ENCODE results near the gene SERPINA12. TPM values are rescaled to one million over a fixed set of nuclear protein-coding genes. Genes with fewer than 3 reads are reported as not detected.

SERPINA12 gene
- total RNA-seq, 4 donors from 2014 or later = not detected

DNA sequence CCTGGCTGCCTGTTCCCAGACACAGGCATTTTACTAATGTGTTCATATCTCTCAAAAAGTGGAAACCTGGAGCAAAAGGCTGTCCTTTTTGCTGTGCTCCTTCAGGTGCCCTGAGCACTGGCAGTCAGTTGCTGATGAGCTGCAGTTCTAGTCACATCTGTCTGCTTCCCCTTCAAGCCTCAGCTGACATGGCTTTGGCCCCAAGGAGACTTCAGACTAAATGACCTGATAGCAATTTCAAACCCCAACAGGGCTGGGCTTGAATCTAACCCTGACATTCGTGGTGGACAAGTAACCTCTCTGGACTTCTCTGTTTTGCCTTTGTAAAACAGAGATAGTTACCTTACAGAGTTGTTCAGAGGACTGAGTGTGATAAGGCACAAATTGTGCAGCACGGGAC lies 39.0 kb downstream of the SERPINA12 start:
- no peaks in the 10 kb centered on the region for H3K27me3 ChIP-seq
- no peak for DNase-seq
- intact Hi-C loops (cut with DNase I; ENCODE audit: low total_unique reads) = no loop called here
- H3K4me1 ChIP-seq = no peaks in the 10 kb centered on the region
- H3K27ac ChIP-seq = no peak overlapping the region
- TF ChIP-seq POLR2AphosphoS5 (IDR thresholded peaks at IDR 0.05) (no peak), EP300 (IDR thresholded peaks at IDR 0.05; ENCODE audit: low read depth) (no peak), POLR2A (IDR thresholded peaks at IDR 0.05) (no peak)
- TF ChIP-seq, protein P1, sequence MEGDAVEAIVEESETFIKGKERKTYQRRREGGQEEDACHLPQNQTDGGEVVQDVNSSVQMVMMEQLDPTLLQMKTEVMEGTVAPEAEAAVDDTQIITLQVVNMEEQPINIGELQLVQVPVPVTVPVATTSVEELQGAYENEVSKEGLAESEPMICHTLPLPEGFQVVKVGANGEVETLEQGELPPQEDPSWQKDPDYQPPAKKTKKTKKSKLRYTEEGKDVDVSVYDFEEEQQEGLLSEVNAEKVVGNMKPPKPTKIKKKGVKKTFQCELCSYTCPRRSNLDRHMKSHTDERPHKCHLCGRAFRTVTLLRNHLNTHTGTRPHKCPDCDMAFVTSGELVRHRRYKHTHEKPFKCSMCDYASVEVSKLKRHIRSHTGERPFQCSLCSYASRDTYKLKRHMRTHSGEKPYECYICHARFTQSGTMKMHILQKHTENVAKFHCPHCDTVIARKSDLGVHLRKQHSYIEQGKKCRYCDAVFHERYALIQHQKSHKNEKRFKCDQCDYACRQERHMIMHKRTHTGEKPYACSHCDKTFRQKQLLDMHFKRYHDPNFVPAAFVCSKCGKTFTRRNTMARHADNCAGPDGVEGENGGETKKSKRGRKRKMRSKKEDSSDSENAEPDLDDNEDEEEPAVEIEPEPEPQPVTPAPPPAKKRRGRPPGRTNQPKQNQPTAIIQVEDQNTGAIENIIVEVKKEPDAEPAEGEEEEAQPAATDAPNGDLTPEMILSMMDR (IDR thresholded peaks at IDR 0.05) = no peak
- H3K9me3 ChIP-seq = no peaks in the 10 kb centered on the region
- H3K4me3 ChIP-seq = no peak overlapping the region
- in situ Hi-C loops (cut with MboI; ENCODE audit: low pct_ligation_motif_present in 1 of 4, low pct_unique_long_range_greater_than_20kb in 1 of 4, low sequenced_read_pairs in 3 of 4) = no loop called here
- 18% methylated on average over 2 of the region's 2 CpGs; no CpG with 5 or more reads in 1 of the 2 donors for WGBS, 2 donors (ENCODE audit: low coverage in 1 of 2)
- H3K36me3 ChIP-seq = no peaks in the 10 kb centered on the region

DNA sequence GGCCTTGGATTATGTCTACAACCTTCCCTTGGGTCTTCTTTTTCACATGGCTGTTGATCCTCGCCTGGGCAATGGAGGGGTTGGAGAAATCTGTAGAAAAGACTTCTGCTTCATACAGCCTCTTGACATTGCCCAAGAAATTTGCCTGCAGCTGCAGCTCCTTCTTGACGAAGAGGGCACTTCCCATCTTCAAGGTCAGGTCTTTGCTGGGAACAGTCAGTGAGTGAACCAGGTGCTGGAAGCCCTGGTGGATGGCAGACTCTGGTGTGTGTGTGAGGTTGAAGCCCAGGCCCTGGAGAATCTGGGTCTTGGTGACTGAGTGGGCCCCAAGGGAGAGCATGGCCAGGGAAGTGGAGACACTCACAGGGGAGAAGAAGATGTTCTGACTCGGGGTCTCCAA lies 40.0 kb downstream of the SERPINA12 start:
- in situ Hi-C loops (cut with MboI; ENCODE audit: low pct_ligation_motif_present in 1 of 4, low pct_unique_long_range_greater_than_20kb in 1 of 4, low sequenced_read_pairs in 3 of 4) = no loop called here
- WGBS, 2 donors (ENCODE audit: low coverage in 1 of 2) = 40 to 83% methylated on average over 1 to 3 of the region's 3 CpGs

DNA sequence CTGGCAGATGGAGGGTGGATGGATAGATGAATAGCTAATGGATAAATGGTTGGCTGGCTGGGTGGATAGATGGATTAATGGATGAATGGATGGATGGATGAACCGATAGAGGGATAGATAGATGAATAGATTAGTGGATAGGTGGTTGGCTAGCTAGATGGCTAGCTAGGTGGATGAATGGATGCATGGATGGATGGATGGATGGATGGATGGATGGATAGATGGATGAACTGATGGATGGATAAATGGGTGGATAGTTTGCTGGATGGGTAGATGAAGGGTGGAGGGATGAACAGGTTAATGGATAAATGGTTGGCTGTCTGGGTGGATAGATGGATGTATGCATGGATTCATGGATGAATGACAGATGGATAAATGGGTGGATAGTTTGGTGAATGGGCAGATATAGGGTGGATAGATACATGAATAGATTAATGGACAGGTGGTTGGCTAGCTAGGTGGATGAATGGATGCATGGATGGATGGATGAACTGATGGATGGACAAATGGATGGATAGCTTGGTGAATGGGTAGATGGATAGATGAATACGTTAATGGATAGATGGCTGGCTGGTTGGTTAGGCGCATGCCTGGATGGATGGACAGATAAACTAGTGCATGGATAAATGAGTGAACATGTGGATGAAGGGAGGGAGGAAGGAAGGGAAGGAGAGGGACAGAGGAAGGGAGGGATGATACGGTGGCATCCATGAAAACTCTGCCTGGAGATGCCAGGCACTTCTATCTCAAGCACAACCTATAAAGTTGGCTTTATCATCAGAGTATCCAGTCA lies 41.3 kb downstream of the SERPINA12 start:
- WGBS, 2 donors (ENCODE audit: low coverage in 1 of 2) = 87 to 88% methylated on average over 3 to 4 of the region's 4 CpGs
- in situ Hi-C loops (cut with MboI; ENCODE audit: low pct_ligation_motif_present in 1 of 4, low pct_unique_long_range_greater_than_20kb in 1 of 4, low sequenced_read_pairs in 3 of 4) = no loop called here
- intact Hi-C loops (cut with DNase I; ENCODE audit: low total_unique reads) = no loop called here
- no peaks in the 10 kb centered on the region for H3K9me3 ChIP-seq
- no peak for TF ChIP-seq POLR2A (IDR thresholded peaks at IDR 0.05)
- H3K27me3 ChIP-seq = no peaks in the 10 kb centered on the region
- H3K4me3 ChIP-seq = no peak overlapping the region
- H3K27ac ChIP-seq = no peak overlapping the region
- H3K4me1 ChIP-seq = no peaks in the 10 kb centered on the region
- DNase-seq = no peak
- H3K36me3 ChIP-seq = no peaks in the 10 kb centered on the region

More for the DNA sequence above, 40.0 kb downstream of the SERPINA12 start:
- TF ChIP-seq POLR2A (IDR thresholded peaks at IDR 0.05) (no peak), POLR2AphosphoS5 (IDR thresholded peaks at IDR 0.05) (no peak), EP300 (IDR thresholded peaks at IDR 0.05; ENCODE audit: low read depth) (no peak)
- TF ChIP-seq, protein P1 (IDR thresholded peaks at IDR 0.05) = no peak
- Histone ChIP-seq H3K4me1 (no peaks in the 10 kb centered on the region), H3K36me3 (no peaks in the 10 kb centered on the region), H3K27ac (no peak overlapping the region), H3K9me3 (no peaks in the 10 kb centered on the region), H3K27me3 (no peaks in the 10 kb centered on the region), H3K4me3 (no peak overlapping the region)
- intact Hi-C loops (cut with DNase I; ENCODE audit: low total_unique reads) = no loop called here
- no peak for DNase-seq

- intact Hi-C loops (cut with DNase I; ENCODE audit: low total_unique reads) (no loop called here), in situ Hi-C loops (cut with MboI; ENCODE audit: low pct_ligation_motif_present in 1 of 4, low pct_unique_long_range_greater_than_20kb in 1 of 4, low sequenced_read_pairs in 3 of 4) (no loop called here)
- no peaks in the 10 kb centered on the region for H3K36me3 ChIP-seq
- H3K27ac ChIP-seq = no peak overlapping the region
- H3K9me3 ChIP-seq = no peaks in the 10 kb centered on the region
- H3K4me1 ChIP-seq = no peaks in the 10 kb centered on the region
- no peak for TF ChIP-seq EP300 (IDR thresholded peaks at IDR 0.05; ENCODE audit: low read depth)
- no peak for TF ChIP-seq POLR2A (IDR thresholded peaks at IDR 0.05)
- TF ChIP-seq, protein P1 (IDR thresholded peaks at IDR 0.05) = no peak
- TF ChIP-seq POLR2AphosphoS5 (IDR thresholded peaks at IDR 0.05) = no peak
- no peak overlapping the region for H3K4me3 ChIP-seq
- DNase-seq = no peak
- H3K27me3 ChIP-seq = no peaks in the 10 kb centered on the region
- WGBS, 2 donors (ENCODE audit: low coverage in 1 of 2) = 71 to 80% methylated on average over 1 to 3 of the region's 3 CpGs
These were observed 42.4 kb downstream of the SERPINA12 start for GRCh38 chr14:94466706-94467370.

All from transverse colon (tissue), 4 donors.